H9 (cell line): ENCODE measurements around the gene SYNE3. TPM values are rescaled to one million over a fixed set of nuclear protein-coding genes. Genes with fewer than 3 reads are reported as not detected.

Experiments used
- DNase-seq: peaks from one replicate; pipeline ENCODE4 v3.0.0-alpha.2; 2017
- H2AFZ ChIP-seq: one replicate; pipeline ENCODE4 v1.6.1; 2013; ENCODE audit warnings: mild to moderate bottlenecking, low read length, control low read depth, moderate library complexity
- H2AK5ac ChIP-seq: 2 replicates; pipeline ENCODE4 v1.6.1; 2013; ENCODE audit warnings: low read length, control low read depth, mixed read lengths; ENCODE audit not compliant: insufficient read length
- H2BK120ac ChIP-seq: one replicate; pipeline ENCODE4 v1.6.1; 2013; ENCODE audit warnings: low read depth, mild to moderate bottlenecking, low read length, control low read depth, inconsistent platforms; ENCODE audit not compliant: poor library complexity, severe bottlenecking
- H2BK12ac ChIP-seq: 2 replicates; pipeline ENCODE4 v1.6.1; 2013; ENCODE audit warnings: low read length, control low read depth, mixed read lengths, low read depth; ENCODE audit not compliant: insufficient read length
- H2BK15ac ChIP-seq: 2 replicates; pipeline ENCODE4 v1.6.1; 2013; ENCODE audit warnings: low read depth, low read length, control low read depth
- H2BK20ac ChIP-seq: one replicate; pipeline ENCODE4 v1.6.1; 2013; ENCODE audit warnings: low read depth, mild to moderate bottlenecking, low read length, control low read depth, inconsistent platforms; ENCODE audit not compliant: poor library complexity, severe bottlenecking
- H2BK5ac ChIP-seq: 2 replicates; pipeline ENCODE4 v1.6.1; 2013; ENCODE audit warnings: low read length, control low read depth, mixed read lengths; ENCODE audit not compliant: insufficient read length
- H3K14ac ChIP-seq: 2 replicates; pipeline ENCODE4 v1.6.1; 2013; ENCODE audit warnings: low read length, control low read depth; ENCODE audit not compliant: insufficient read depth
- H3K18ac ChIP-seq: 2 replicates; pipeline ENCODE4 v1.6.1; 2013; ENCODE audit warnings: low read depth, mild to moderate bottlenecking, mixed read lengths, low read length, control low read depth; ENCODE audit not compliant: insufficient read length
- H3K23ac ChIP-seq: 2 replicates; pipeline ENCODE4 v1.6.1; 2013; ENCODE audit warnings: low read length, control low read depth, mixed read lengths, low read depth; ENCODE audit not compliant: insufficient read length
- H3K23me2 ChIP-seq: 2 replicates; pipeline ENCODE4 v1.6.1; 2013; ENCODE audit warnings: low read depth, mild to moderate bottlenecking, mixed read lengths, low read length, control low read depth; ENCODE audit not compliant: insufficient read length, poor library complexity, severe bottlenecking
- H3K27ac ChIP-seq: 2 replicates; pipeline ENCODE4 v1.5.1; 2013; ENCODE audit warnings: low read length, control low read depth, mixed read lengths, low read depth; ENCODE audit not compliant: insufficient read length
- H3K27me3 ChIP-seq: 2 replicates; pipeline ENCODE4 v1.6.1; 2013; ENCODE audit warnings: low read length, control low read depth, inconsistent platforms; ENCODE audit not compliant: insufficient read depth
- H3K4ac ChIP-seq: 2 replicates; pipeline ENCODE4 v1.6.1; 2013; ENCODE audit warnings: low read depth, mild to moderate bottlenecking, control low read depth, inconsistent platforms, low read length, moderate library complexity
- H3K4me1 ChIP-seq: 2 replicates; pipeline ENCODE4 v1.6.1; 2013; ENCODE audit warnings: low read length, control low read depth, inconsistent platforms; ENCODE audit not compliant: insufficient read depth
- H3K4me2 ChIP-seq: 2 replicates; pipeline ENCODE4 v1.6.1; 2013; ENCODE audit warnings: low read length, control low read depth, mixed read lengths; ENCODE audit not compliant: insufficient read length, insufficient read depth
- H3K56ac ChIP-seq: 2 replicates; pipeline ENCODE4 v1.6.1; 2013; ENCODE audit warnings: low read depth, mild to moderate bottlenecking, mixed read lengths, low read length, control low read depth; ENCODE audit not compliant: insufficient read length
- H3K79me1 ChIP-seq: 2 replicates; pipeline ENCODE4 v1.6.1; 2013; ENCODE audit warnings: low read depth, mild to moderate bottlenecking, moderate library complexity, low read length, control low read depth, inconsistent platforms; ENCODE audit not compliant: insufficient read depth, poor library complexity, severe bottlenecking
- H3K79me2 ChIP-seq: 2 replicates; pipeline ENCODE4 v1.6.1; 2013; ENCODE audit warnings: low read length, control low read depth, inconsistent platforms; ENCODE audit not compliant: insufficient read depth
- H3K9ac ChIP-seq: 2 replicates; pipeline ENCODE4 v1.6.1; 2013; ENCODE audit warnings: low read length, control low read depth, mixed read lengths; ENCODE audit not compliant: insufficient read length; ENCODE audit errors: extremely low read depth
- H3K9me3 ChIP-seq: one replicate; pipeline ENCODE4 v1.6.1; 2013; ENCODE audit warnings: low read depth, low read length, inconsistent platforms; ENCODE audit not compliant: control insufficient read depth
- H3T11ph ChIP-seq: one replicate; pipeline ENCODE4 v1.6.1; 2013; ENCODE audit warnings: mild to moderate bottlenecking, low read length, control low read depth, inconsistent platforms
- H4K20me1 ChIP-seq: one replicate; pipeline ENCODE4 v1.6.1; 2013; ENCODE audit not compliant: control insufficient read depth, insufficient read length, insufficient read depth
- H4K5ac ChIP-seq: 2 replicates; pipeline ENCODE4 v1.6.1; 2013; ENCODE audit warnings: low read depth, mild to moderate bottlenecking, mixed read lengths, low read length, control low read depth; ENCODE audit not compliant: insufficient read length
- H4K8ac ChIP-seq: replicated peaks from 2 replicates; pipeline ENCODE4 v1.6.1; 2013; ENCODE audit warnings: low read length, control low read depth, mixed read lengths, low read depth; ENCODE audit not compliant: insufficient read length
- H4K91ac ChIP-seq: 2 replicates; pipeline ENCODE4 v1.6.1; 2013; ENCODE audit warnings: low read depth, mild to moderate bottlenecking, moderate library complexity, mixed read lengths, low read length, control low read depth; ENCODE audit not compliant: insufficient read length
- H3K27ac Mint-ChIP-seq, 3 experiments: 2 replicates in 2 of 3; 3 replicates in 1 of 3; pipeline ENCODE4 v1.8.0; 2020 to 2021; ENCODE audit warnings: mixed read lengths in 3 of 3, mild to moderate bottlenecking in 1 of 3, moderate library complexity in 1 of 3
- H3K27me3 Mint-ChIP-seq: 2 replicates; pipeline ENCODE4 v1.8.0; 2021; ENCODE audit warnings: low read depth, mild to moderate bottlenecking, moderate library complexity, mixed read lengths
- H3K36me3 Mint-ChIP-seq, 3 experiments: 2 replicates in 2 of 3; 3 replicates in 1 of 3; pipeline ENCODE4 v1.8.0; 2020 to 2021; ENCODE audit warnings: low read depth in 3 of 3, mixed read lengths in 3 of 3; ENCODE audit not compliant: insufficient read depth in 1 of 3
- H3K4me1 Mint-ChIP-seq, 2 experiments: 2 replicates each; pipeline ENCODE4 v1.8.0; 2020; ENCODE audit warnings: mixed read lengths in 2 of 2
- H3K4me3 Mint-ChIP-seq, 2 experiments: 2 replicates in 1 of 2; 3 replicates in 1 of 2; pipeline ENCODE4 v1.8.0; 2020 to 2021; ENCODE audit warnings: mild to moderate bottlenecking in 2 of 2, mixed read lengths in 2 of 2, moderate library complexity in 1 of 2
- H3K9me3 Mint-ChIP-seq, 2 experiments: 2 replicates in 1 of 2; 3 replicates in 1 of 2; pipeline ENCODE4 v1.8.0; 2020; ENCODE audit warnings: mild to moderate bottlenecking in 2 of 2, mixed read lengths in 2 of 2, moderate library complexity in 1 of 2
- WGBS: extraction: QIAGEN DNeasy Blood & Tissue Kit; methylation state at CpG from one replicate; pipeline ENCODE4 v1.1.7; 2013; ENCODE audit warnings: missing lambda C conversion rate, low lambda C conversion rate, mixed read lengths; ENCODE audit not compliant: insufficient read length; ENCODE audit errors: extremely low coverage; 5-methylcytosine and 5-hydroxymethylcytosine counted together
- total RNA-seq: library from RNA; stranded (reverse); gene quantifications from 2 replicates; pipeline ENCODE4 v1.2.1, GENCODE V29; 2021
- TF ChIP-seq, protein P1 (sequence below): fragments of 200-600 bp; sonication (generic); conservative IDR thresholded peaks from 3 replicates; pipeline ENCODE4 v1.8.0; 2021; ENCODE audit warnings: antibody characterized with exemption, mild to moderate bottlenecking

Gene SYNE3
- total RNA-seq, 1 experiment from 2014 or later, result 0.11 TPM

DNA sequence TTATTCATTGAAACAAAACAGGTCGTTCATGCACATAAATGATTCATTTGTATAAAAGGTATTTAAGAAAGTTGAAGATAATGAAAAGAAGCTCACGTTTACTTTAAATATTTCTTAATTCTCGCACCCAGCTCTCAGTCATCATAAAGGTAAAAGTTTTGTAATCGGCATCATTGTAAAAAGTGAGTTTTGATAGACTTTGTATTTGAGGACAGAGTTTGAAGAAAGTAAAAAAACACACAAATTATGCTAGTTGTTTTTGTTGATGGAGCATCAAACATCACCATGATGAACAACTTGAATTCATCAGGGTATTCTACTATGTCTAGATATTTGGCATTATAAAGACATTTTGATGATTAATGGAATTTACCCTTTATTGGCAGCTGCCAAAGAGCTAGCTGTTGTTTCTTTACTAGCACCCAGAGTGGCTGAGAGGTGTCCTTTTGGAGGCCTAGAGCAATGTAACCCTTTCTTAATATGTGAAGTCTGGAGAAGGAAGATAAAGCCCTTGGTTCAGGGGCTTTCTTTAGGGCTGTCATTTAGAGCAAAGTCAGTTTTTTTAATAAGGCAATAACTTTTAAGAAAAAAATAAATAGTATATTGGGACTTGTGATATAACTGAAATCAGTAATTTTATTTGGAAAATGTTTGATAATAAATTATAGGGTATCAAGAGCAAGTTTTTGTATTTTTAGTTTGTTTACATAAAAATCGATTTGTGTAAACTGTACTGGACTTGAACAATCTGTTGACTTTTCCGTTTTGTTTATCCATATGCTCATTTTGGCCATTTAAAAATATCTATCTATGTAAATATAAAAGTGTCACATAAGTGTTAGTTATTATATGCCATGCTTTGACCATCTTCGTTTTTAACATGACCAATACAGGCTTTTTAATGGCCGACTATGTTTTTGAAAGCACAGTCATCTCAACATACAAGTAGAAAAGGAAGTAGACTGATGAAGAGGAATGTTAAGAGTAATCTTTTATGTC, 25.8 kb upstream of the SYNE3 start:
- H4K8ac ChIP-seq, result no peak overlapping the region
- H2BK15ac ChIP-seq, result no peak overlapping the region
- Mint-ChIP-seq H3K9me3 (no peaks in the 10 kb centered on the region), H3K27ac (no peak overlapping the region), H3K4me1 (peaks cover 8 to 11% of the 10 kb centered on the region in 2 experiments), H3K27me3 (no peaks in the 10 kb centered on the region), H3K36me3 (peaks cover 3 to 12% (median 11%) of the 10 kb centered on the region in 3 experiments; a peak in 5 of 7 replicates), H3K4me3 (no peak overlapping the region)
- H4K20me1 ChIP-seq, result peaks cover 2% of the 10 kb centered on the region
- H3T11ph ChIP-seq, result no peak overlapping the region
- H3K27ac ChIP-seq, result no peak overlapping the region
- no peak overlapping the region for H3K23ac ChIP-seq
- H3K4me1 ChIP-seq, result no peaks in the 10 kb centered on the region
- WGBS, result 100% methylated on average over 1 of the region's 8 CpGs
- no peak overlapping the region for H3K14ac ChIP-seq
- no peak overlapping the region for H2AFZ ChIP-seq
- no peak overlapping the region for H2BK12ac ChIP-seq
- peaks cover 23% of the 10 kb centered on the region; the same call in 1 of the 2 replicates for H3K79me2 ChIP-seq
- no peak overlapping the region for H4K5ac ChIP-seq
- H3K9me3 ChIP-seq, result no peaks in the 10 kb centered on the region
- H3K9ac ChIP-seq, result no peak overlapping the region
- no peak overlapping the region for H4K91ac ChIP-seq
- H2BK20ac ChIP-seq, result no peak overlapping the region
- peaks cover 4% of the 10 kb centered on the region for H3K79me1 ChIP-seq
- no peak overlapping the region for H2AK5ac ChIP-seq
- no peaks in the 10 kb centered on the region; the same call in 1 of the 2 replicates for H3K27me3 ChIP-seq
- no peaks in the 10 kb centered on the region for H3K23me2 ChIP-seq
- H2BK5ac ChIP-seq, result no peak overlapping the region
- no peak overlapping the region for H3K56ac ChIP-seq
- TF ChIP-seq, protein P1, sequence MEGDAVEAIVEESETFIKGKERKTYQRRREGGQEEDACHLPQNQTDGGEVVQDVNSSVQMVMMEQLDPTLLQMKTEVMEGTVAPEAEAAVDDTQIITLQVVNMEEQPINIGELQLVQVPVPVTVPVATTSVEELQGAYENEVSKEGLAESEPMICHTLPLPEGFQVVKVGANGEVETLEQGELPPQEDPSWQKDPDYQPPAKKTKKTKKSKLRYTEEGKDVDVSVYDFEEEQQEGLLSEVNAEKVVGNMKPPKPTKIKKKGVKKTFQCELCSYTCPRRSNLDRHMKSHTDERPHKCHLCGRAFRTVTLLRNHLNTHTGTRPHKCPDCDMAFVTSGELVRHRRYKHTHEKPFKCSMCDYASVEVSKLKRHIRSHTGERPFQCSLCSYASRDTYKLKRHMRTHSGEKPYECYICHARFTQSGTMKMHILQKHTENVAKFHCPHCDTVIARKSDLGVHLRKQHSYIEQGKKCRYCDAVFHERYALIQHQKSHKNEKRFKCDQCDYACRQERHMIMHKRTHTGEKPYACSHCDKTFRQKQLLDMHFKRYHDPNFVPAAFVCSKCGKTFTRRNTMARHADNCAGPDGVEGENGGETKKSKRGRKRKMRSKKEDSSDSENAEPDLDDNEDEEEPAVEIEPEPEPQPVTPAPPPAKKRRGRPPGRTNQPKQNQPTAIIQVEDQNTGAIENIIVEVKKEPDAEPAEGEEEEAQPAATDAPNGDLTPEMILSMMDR, result no peak
- H3K18ac ChIP-seq, result no peak overlapping the region
- no peak overlapping the region for H3K4me2 ChIP-seq
- DNase-seq, result no peak
- H2BK120ac ChIP-seq, result no peak overlapping the region
- no peak overlapping the region for H3K4ac ChIP-seq
